HepG2 (cell line): Measurements from ENCODE around the gene TRIP4. TPM values are rescaled to one million over a fixed set of nuclear protein-coding genes. Genes with fewer than 3 reads are reported as not detected.

Experiments used
- ATAC-seq: fragments of 200-7000 bp; cut with Tn5 transposase; 3 replicates; pipeline ENCODE4 v1.9.1; 2020; ENCODE audit warnings: mild to moderate bottlenecking, moderate library complexity
- BruUV-seq: library from RNA; stranded (reverse); fragments of 400-500 nt; replicated peaks from 2 replicates; lab custom pipeline; 2021; lab: Mats Ljungman, UMichigan
- CTCF ChIA-PET: fragments of 300-600 bp; formaldehyde crosslinking; extraction: SDS; loops from one replicate; lab custom pipeline; 2021; ENCODE audit warnings: low total read pairs, inconsistent platforms, low intra/inter-chr PET ratio; lab: Yijun Ruan, JAX
- POLR2A ChIA-PET: fragments of 350-600 bp; sonication (Branson Sonifier 250); formaldehyde crosslinking; loops from one replicate; lab custom pipeline; 2020; ENCODE audit warnings: antibody characterized with exemption, inconsistent platforms; lab: Yijun Ruan, JAX
- DNase-seq: peaks from one replicate; pipeline ENCODE4 v3.0.0-alpha.2; 2015; ENCODE audit warnings: low spot score
- FAIRE-seq: peaks from 3 replicates; lab custom pipeline; 2011; peaks lifted over from hg19 to GRCh38; lab: Jason Lieb, UNC
- H2AFZ ChIP-seq: one replicate; pipeline ENCODE4 v1.6.1; 2011; ENCODE audit warnings: low read length, inconsistent platforms
- H3K27ac ChIP-seq: fragments of 300-600 bp; 3 replicates; pipeline ENCODE4 v1.8.0; 2011; ENCODE audit warnings: mixed run types, mild to moderate bottlenecking, mixed read lengths, low read length, inconsistent platforms; ENCODE audit not compliant: insufficient read depth; ENCODE audit errors: extremely low read length
- H3K27me3 ChIP-seq, 2 experiments: fragments of 200-600 bp in 1 of 2; 2 replicates in 1 of 2; 3 replicates in 1 of 2; pipeline versions ENCODE4 v1.6.0 to v1.8.0; 2011; ENCODE audit warnings: low read length in 2 of 2, mild to moderate bottlenecking in 2 of 2, moderate library complexity in 2 of 2, inconsistent platforms in 1 of 2; ENCODE audit not compliant: insufficient read depth in 2 of 2, control insufficient read depth in 1 of 2
- H3K36me3 ChIP-seq, 2 experiments: fragments of 200-600 bp in 1 of 2; replicated peaks in 1 of 2; 2 replicates in 1 of 2; 3 replicates in 1 of 2; pipeline versions ENCODE4 v1.5.1 to v1.8.0; 2011; ENCODE audit warnings: low read length in 2 of 2, inconsistent platforms in 1 of 2; ENCODE audit not compliant: insufficient read depth in 2 of 2, control insufficient read depth in 1 of 2
- H3K4me1 ChIP-seq: 2 replicates; pipeline ENCODE4 v1.5.1; 2012; ENCODE audit warnings: low read length, inconsistent platforms; ENCODE audit not compliant: insufficient read depth
- H3K4me2 ChIP-seq: 2 replicates; pipeline ENCODE4 v1.6.0; 2011; ENCODE audit warnings: low read depth, low read length, inconsistent platforms
- H3K4me3 ChIP-seq, 3 experiments: fragments of 200-600 bp in 1 of 3; sonication (generic), shearing (Covaris generic) in 1 of 3; replicated peaks in 1 of 3; 2 replicates each; pipeline ENCODE4 v1.5.1; 2011 to 2016; ENCODE audit warnings: low read length in 3 of 3, inconsistent platforms in 2 of 3, low read depth in 2 of 3, mild to moderate bottlenecking in 2 of 3, control low read depth in 1 of 3, mixed read lengths in 1 of 3; ENCODE audit not compliant: insufficient read depth in 1 of 3
- H3K79me2 ChIP-seq: one replicate; pipeline ENCODE4 v1.6.1; 2011; ENCODE audit warnings: low read length, inconsistent platforms; ENCODE audit not compliant: insufficient read depth
- H3K9ac ChIP-seq: 2 replicates; pipeline ENCODE4 v1.6.0; 2011; ENCODE audit warnings: mild to moderate bottlenecking, low read depth, low read length, inconsistent platforms; ENCODE audit not compliant: insufficient read depth
- H3K9me3 ChIP-seq: 2 replicates; pipeline ENCODE4 v1.5.1; 2012; ENCODE audit warnings: mild to moderate bottlenecking, low read length
- H4K20me1 ChIP-seq: 2 replicates; pipeline ENCODE4 v1.6.0; 2011; ENCODE audit warnings: inconsistent platforms, mild to moderate bottlenecking, low read length, moderate library complexity; ENCODE audit not compliant: insufficient read depth
- ATF2 ChIP-seq: sonication (generic); formaldehyde crosslinking; IDR thresholded peaks from 2 replicates; pipeline ENCODE4 v1.4.0; 2020; ENCODE audit warnings: missing genetic modification reagents
- EEA1 ChIP-seq: sonication (generic); formaldehyde crosslinking; IDR thresholded peaks from 2 replicates; pipeline ENCODE4 v1.5.1; 2020; ENCODE audit warnings: mild to moderate bottlenecking, missing genetic modification reagents, borderline replicate concordance
- GATAD2A ChIP-seq: IDR thresholded peaks from 2 replicates; pipeline ENCODE4 v1.6.1; 2016
- HMGXB4 ChIP-seq, 2 experiments: sonication (generic) in 1 of 2; formaldehyde crosslinking in 1 of 2; IDR thresholded peaks; 2 replicates each; pipeline versions ENCODE4 v1.4.0 to v1.6.1; 2018 to 2020; ENCODE audit warnings: missing genetic modification reagents in 2 of 2, borderline replicate concordance in 1 of 2, low read depth in 1 of 2, mild to moderate bottlenecking in 1 of 2, missing biosample characterization in 1 of 2
- IKZF4 ChIP-seq: sonication (generic); formaldehyde crosslinking; IDR thresholded peaks from 2 replicates; pipeline ENCODE4 v1.5.1; 2020; ENCODE audit warnings: borderline replicate concordance, mild to moderate bottlenecking, low read depth, missing genetic modification reagents; ENCODE audit errors: not compliant biosample characterization
- MAFF ChIP-seq: IDR thresholded peaks from 2 replicates; pipeline ENCODE4 v1.6.1; 2011; ENCODE audit warnings: low read depth, low read length, improper control_type of control experiment
- MLXIP ChIP-seq: sonication (generic); formaldehyde crosslinking; IDR thresholded peaks from 2 replicates; pipeline ENCODE4 v1.9.0; 2021; ENCODE audit warnings: missing genetic modification reagents, borderline replicate concordance
- ZBTB20 ChIP-seq: sonication (generic); formaldehyde crosslinking; IDR thresholded peaks from 2 replicates; pipeline ENCODE4 v1.8.1; 2023; ENCODE audit warnings: missing genetic modification reagents, low read depth, mild to moderate bottlenecking, borderline replicate concordance
- ZBTB3 ChIP-seq: sonication (generic); formaldehyde crosslinking; IDR thresholded peaks from 2 replicates; pipeline ENCODE4 v1.4.0; 2020; ENCODE audit warnings: low read depth, mild to moderate bottlenecking, moderate library complexity, missing genetic modification reagents, borderline replicate concordance
- ZFP91 ChIP-seq: sonication (generic); formaldehyde crosslinking; IDR thresholded peaks from 2 replicates; pipeline ENCODE4 v1.9.0; 2022; ENCODE audit warnings: missing genetic modification reagents, mild to moderate bottlenecking, borderline replicate concordance
- ZNF362 ChIP-seq: sonication (generic); formaldehyde crosslinking; IDR thresholded peaks from 2 replicates; pipeline ENCODE4 v1.4.0; 2020; ENCODE audit warnings: missing genetic modification reagents, mild to moderate bottlenecking, borderline replicate concordance
- ZNF670 ChIP-seq: sonication (generic); formaldehyde crosslinking; IDR thresholded peaks from 2 replicates; pipeline ENCODE4 v1.8.0; 2022; ENCODE audit warnings: mild to moderate bottlenecking, missing genetic modification reagents, borderline replicate concordance
- ZNF761 ChIP-seq: sonication (generic); formaldehyde crosslinking; conservative IDR thresholded peaks from 2 replicates; pipeline ENCODE4 v1.4.0; 2020; ENCODE audit warnings: mild to moderate bottlenecking, missing genetic modification reagents
- WGBS: methylation state at CpG from one replicate; pipeline ENCODE4 v1.1.6; 2017; ENCODE audit warnings: low lambda C conversion rate; 5-methylcytosine and 5-hydroxymethylcytosine counted together
- in situ Hi-C: cut with HindIII; loops from 2 replicates; pipeline ENCODE4 v1.10.0; 2017; ENCODE audit warnings: low pct_unique_long_range_greater_than_20kb; ENCODE audit not compliant: extremely low pct_ligation_motif_present
- intact Hi-C: fragments of 100-400 bp; cut with micrococcal nuclease; formaldehyde crosslinking; loops from one replicate; pipeline ENCODE4 v1.10.0; 2022; ENCODE audit not compliant: unreplicated experiment
- polyA plus RNA-seq, 8 experiments: library from polyadenylated mRNA; depleted of rRNA in 3 of 8; stranded (reverse) in 7 of 8; unstranded in 1 of 8; fragments of >200 nt; fragmentation: Illumina TruSeq in 4 of 8; extraction: Trizol in 4 of 8; gene quantifications; 2 replicates each; pipeline versions ENCODE4 v1.2.1 to v1.2.3, GENCODE V29; 2011 to 2016; ENCODE audit warnings: low read depth in 4 of 8, missing spikeins in 1 of 8, mixed read lengths in 1 of 8; ENCODE audit not compliant: insufficient read depth in 1 of 8
- total RNA-seq, 5 experiments: library from RNA; depleted of rRNA; stranded (reverse); fragments of >200 nt; fragmentation: Illumina TruSeq; extraction: Trizol; gene quantifications; 2 replicates each; pipeline ENCODE4 v1.2.3, GENCODE V29; 2016; ENCODE audit warnings: low read depth in 1 of 5

The TRIP4 gene
- total and polyA plus RNA-seq, 2 of the 13 experiments (the other 11 are each of a cell fraction or from before 2014, with no cell fraction given): 7.1 to 11.8 TPM

GRCh38 chr15:64369078-64369607 lies 18.5 kb upstream of the TRIP4 start:
- Histone ChIP-seq H3K27ac (peak overlapping the region; percentile 36), H3K27me3 (no peaks in the 10 kb centered on the region), H4K20me1 (no peaks in the 10 kb centered on the region), H2AFZ (no peak overlapping the region), H3K4me2 (0 out of 2 replicates have a peak overlapping the region, but pooled peaks have one; percentile 13), H3K4me3 (no peak overlapping the region), H3K9ac (no peak overlapping the region), H3K36me3 (peaks cover 0 to 15% of the 10 kb centered on the region in 2 experiments; a peak in 3 of 5 replicates), H3K9me3 (no peaks in the 10 kb centered on the region), H3K79me2 (no peaks in the 10 kb centered on the region), H3K4me1 (peaks cover 20% of the 10 kb centered on the region)
- in situ Hi-C loops (no loop called here), intact Hi-C loops (no loop called here)
- no TSS peak for BruUV-seq
- WGBS: 38% methylated on average over 2 of the region's 2 CpGs
- ChIA-PET POLR2A (interaction anchor here (0.7 kb wide), 2 partner anchors 13 to 207 kb away, joined by 3 read pairs; partner anchors contain the start of gene CSNK1G1), CTCF (no interaction called here)
- FAIRE-seq (peak; percentile 80), ATAC-seq (peak; percentile 86), DNase-seq (peak; percentile 65)
- TF ChIP-seq IKZF4 (CRISPR knock-in tag) (no peak), HMGXB4 (CRISPR knock-in tag; IDR thresholded peaks at IDR 0.05; ENCODE audit: borderline replicate concordance in 1 of 2, low read depth in 1 of 2) (no peak), GATAD2A (CRISPR knock-in tag) (peak; percentile 33; the same call in 1 of the 2 replicates), ZBTB3 (CRISPR knock-in tag) (0 out of 2 replicates have a peak, but pooled peaks have one; percentile 35), EEA1 (CRISPR knock-in tag) (no peak), MAFF (no peak), ATF2 (peak; percentile 54; the same call in 1 of the 2 replicates), ZNF362 (peak; percentile 84; the same call in 1 of the 2 replicates), ZNF761 (CRISPR knock-in tag) (no peak), ZFP91 (CRISPR knock-in tag) (peak; percentile 68), MLXIP (CRISPR knock-in tag) (no peak), ZNF670 (no peak), ZBTB20 (CRISPR knock-in tag) (no peak)
